ENCODE results near the gene FOXA3.

FOXA3 gene

GRCh38 chr19:45897261-45897812, 33.2 kb downstream of the FOXA3 start:
- no peak for DNase-seq

- DNase-seq: no peak
Measured at GRCh38 chr19:45899253-45899652, 35.1 kb downstream of the FOXA3 start.

GRCh38 chr19:45899919-45900589, 35.9 kb downstream of the FOXA3 start:
- DNase-seq: no peak

- no peak for DNase-seq
Measured at GRCh38 chr19:45900738-45901431, 36.8 kb downstream of the FOXA3 start.

- peak; percentile 68 for DNase-seq
Measured at GRCh38 chr19:45901432-45901911, 37.3 kb downstream of the FOXA3 start.

GRCh38 chr19:45901912-45902650, 38.0 kb downstream of the FOXA3 start, which contains the start of gene MYPOP:
Gene MYPOP (minus strand): TSS chr19:45902613. CDS start chr19:45901773, 840 bp downstream.
- DNase-seq: peak; percentile 70

- peak; percentile 99 for DNase-seq
Measured at GRCh38 chr19:45902651-45903625, 38.8 kb downstream of the FOXA3 start.

GRCh38 chr19:45905011-45905410, 40.9 kb downstream of the FOXA3 start:
- DNase-seq: no peak

GRCh38 chr19:45906221-45906620, 42.1 kb downstream of the FOXA3 start:
- DNase-seq: no peak

GRCh38 chr19:45908956-45909355, 44.8 kb downstream of the FOXA3 start:
- DNase-seq: peak; percentile 26

GRCh38 chr19:45911291-45911690, 47.2 kb downstream of the FOXA3 start:
- no peak for DNase-seq

GRCh38 chr19:45913874-45914830, 50.0 kb downstream of the FOXA3 start, which contains the start of gene NANOS2:
Gene NANOS2 (minus strand): TSS chr19:45914778. CDS start chr19:45914693, 85 bp downstream.
- DNase-seq: peak; percentile 79

GRCh38 chr19:45917421-45918091, 53.4 kb downstream of the FOXA3 start:
- no peak for DNase-seq

GRCh38 chr19:45918721-45919120, 54.6 kb downstream of the FOXA3 start:
- DNase-seq: no peak

GRCh38 chr19:45919678-45920077, 55.6 kb downstream of the FOXA3 start:
- DNase-seq: no peak

GRCh38 chr19:45920458-45920857, 56.3 kb downstream of the FOXA3 start:
- peak; percentile 48 for DNase-seq

- peak; percentile 69 for DNase-seq
Measured at GRCh38 chr19:45922281-45922680, 58.2 kb downstream of the FOXA3 start.

All from NCI-H82 (cell line).